Hematopoietic multipotent progenitor cell (in vitro differentiated cells): Measurements from ENCODE around the gene HDLBP. TPM values are rescaled to one million over a fixed set of nuclear protein-coding genes. Genes with fewer than 3 reads are reported as not detected.
A peak's percentile ranks its signal among the peaks of the same experiment; 100 is the strongest.
"Not testable (repeated sequence)": the region's sequence is repeated elsewhere in the genome, so short reads cannot be mapped to it uniquely, and the experiment has no call there.

Experiments
- DNase-seq, 3 donors: peaks; one replicate each; pipeline ENCODE4 v3.0.0-alpha.2; 2011 to 2015; ENCODE audit warnings: low read depth in 2 of 3, low spot score in 2 of 3
- total RNA-seq: library from RNA; depleted of rRNA; stranded (reverse); fragments of >200 nt; gene quantifications from one replicate; pipeline ENCODE4 v1.2.3, GENCODE V29; 2012

Gene HDLBP
- total RNA-seq, 1 donor: 198 TPM

DNA sequence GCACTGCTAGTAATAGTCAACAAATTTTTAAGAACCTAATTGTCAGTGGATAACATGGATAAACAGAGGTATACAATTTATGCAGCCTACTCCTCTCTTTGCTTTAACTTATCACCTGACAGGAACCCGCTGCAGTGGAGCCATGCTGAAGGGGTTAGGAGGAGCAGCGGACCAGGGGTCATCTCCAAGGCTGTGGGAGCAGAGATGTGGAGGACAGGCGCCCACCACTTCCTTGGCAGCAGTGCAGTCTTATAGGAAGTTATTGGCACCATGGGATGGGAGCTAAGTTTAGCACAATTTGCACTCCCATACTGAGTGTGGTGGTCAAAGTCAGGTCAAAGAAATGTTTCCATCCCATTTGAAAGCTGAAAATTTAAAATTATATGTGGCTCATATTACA lies 35.6 kb downstream of the HDLBP start:
- DNase-seq: no peak

DNA sequence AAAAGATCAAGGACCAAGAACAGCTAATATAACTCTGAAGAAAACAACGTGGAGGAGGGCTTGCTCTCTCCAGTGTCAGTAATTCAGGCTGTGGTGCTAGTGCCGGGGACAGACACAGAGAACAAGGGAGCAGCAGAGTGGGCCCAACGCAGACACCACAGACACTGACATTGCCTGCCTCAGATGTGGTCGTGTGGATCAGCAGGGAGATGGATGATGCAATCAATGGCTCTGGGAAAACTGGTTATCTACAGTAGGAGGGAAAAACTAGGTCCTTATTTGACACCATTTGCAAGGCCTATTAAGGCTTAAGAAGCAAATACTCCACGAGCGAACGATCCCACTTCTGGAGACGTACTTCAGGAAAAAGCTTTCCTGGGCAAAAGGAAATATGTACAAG lies 36.1 kb downstream of the HDLBP start:
- DNase-seq: no peak

DNA sequence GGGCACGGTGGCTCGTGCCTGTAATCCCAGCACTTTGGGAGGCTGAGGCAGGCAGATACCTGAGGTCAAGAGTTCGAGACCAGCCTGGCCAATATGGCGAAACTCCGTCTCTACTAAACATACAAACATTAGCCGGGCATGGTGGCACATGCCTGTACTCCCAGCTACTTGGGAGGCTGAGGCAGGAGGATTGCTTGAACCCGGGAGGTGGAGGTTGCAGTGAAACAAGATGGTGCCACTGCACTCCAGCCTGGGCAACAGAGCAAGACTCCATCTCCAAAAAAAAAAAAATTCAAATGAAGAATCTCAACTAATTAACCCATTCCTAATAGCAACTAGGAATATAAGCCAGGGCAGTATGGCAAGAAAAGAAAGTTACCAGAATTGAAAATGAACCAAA lies 37.2 kb downstream of the HDLBP start:
- not testable (repeated sequence) for DNase-seq

DNA sequence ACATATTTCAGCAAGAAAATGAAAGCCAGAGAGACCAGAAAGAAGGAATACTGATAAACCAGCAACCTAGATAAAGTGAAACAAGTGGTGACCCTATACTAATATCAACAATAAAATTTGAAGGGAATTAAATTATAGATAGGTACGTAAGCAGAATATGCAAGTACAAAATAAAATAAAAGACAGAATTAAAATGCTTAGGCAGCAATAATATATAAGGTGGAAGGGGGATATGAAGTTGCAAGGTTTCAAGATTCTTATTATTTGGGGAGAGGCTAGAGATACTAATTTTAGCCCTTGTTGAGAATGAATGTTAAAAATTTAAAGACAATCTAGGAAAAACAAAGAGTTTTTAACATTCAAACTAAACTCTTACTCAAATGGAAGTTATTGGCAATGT lies 39.6 kb downstream of the HDLBP start:
- no peak for DNase-seq

DNA sequence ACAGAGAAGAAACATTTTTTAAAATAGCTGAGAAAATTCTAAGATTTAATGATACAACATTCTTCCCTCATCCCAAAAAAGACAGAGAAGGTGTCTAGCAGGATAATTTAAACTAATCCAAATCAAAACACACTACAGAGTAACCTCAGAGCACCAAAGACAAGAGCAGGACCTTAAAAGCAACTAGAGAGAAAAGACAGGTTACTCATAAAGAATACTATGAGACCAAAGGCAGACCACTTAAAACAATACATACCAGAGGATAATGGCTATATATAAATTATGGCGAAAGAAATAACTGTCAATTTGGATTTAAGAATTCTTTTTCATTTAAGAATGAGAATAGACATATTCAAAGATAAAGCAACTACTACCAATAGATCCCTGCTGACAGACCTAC lies 40.0 kb downstream of the HDLBP start:
- no peak for DNase-seq

DNA sequence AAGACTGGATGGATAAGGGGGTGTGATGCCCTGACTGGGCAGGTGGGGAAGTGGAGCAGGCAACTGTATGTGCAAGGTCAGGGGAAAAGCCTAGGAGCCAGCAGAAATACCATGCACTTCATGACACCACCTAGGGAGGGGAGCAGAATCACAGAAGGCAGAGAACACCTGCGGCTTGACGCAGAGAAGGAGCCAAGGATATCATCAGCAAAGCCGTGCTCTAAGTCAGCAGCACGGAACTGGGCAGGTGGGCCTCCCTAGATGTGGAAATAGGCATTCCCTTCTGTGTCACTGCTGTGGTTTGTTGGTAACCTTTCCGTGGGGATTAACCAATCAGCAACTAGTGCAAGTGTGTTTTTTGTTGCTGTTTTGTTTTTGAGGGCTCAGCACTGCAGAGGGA lies 41.3 kb downstream of the HDLBP start:
- DNase-seq: no peak

DNA sequence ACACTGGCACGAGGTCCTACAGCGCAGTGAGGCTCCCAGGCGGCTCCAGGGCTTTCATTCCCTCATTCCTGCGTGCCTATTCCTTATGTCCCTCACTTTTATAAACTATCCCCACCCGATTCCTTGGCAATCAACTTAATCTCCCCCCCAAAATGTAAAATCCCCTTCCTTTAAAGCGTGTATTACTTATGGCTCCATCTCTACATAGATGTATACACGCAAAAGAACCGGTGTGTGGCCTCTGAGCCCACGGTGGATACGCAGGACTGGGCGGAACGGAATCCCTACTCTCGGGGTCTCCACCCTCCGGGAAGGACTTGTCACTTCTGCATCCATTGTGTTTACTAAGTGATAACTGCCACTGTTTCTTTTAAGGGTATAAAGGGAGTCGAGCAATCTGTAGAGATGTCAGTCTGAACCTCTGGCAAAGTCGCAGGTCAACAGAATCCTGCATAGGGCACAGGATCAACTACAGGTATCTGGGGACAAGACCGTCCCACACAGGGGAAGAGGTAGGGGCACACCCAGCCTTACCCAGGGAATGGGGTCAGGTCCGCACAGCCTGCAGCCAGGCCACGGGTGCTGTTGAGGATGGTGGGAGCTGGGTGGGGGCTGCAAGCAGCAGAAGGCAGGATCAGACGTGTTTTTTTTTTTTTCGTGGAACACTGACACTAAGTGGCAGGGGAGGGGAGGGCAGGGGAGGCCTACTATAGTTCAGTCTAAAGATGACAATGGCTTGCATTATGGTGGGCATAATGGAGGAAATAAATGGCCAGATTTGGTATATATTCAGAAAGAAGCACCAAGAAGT lies 42.1 kb downstream of the HDLBP start:
- peak in 1 of 3 donors; percentile 36 for DNase-seq

DNA sequence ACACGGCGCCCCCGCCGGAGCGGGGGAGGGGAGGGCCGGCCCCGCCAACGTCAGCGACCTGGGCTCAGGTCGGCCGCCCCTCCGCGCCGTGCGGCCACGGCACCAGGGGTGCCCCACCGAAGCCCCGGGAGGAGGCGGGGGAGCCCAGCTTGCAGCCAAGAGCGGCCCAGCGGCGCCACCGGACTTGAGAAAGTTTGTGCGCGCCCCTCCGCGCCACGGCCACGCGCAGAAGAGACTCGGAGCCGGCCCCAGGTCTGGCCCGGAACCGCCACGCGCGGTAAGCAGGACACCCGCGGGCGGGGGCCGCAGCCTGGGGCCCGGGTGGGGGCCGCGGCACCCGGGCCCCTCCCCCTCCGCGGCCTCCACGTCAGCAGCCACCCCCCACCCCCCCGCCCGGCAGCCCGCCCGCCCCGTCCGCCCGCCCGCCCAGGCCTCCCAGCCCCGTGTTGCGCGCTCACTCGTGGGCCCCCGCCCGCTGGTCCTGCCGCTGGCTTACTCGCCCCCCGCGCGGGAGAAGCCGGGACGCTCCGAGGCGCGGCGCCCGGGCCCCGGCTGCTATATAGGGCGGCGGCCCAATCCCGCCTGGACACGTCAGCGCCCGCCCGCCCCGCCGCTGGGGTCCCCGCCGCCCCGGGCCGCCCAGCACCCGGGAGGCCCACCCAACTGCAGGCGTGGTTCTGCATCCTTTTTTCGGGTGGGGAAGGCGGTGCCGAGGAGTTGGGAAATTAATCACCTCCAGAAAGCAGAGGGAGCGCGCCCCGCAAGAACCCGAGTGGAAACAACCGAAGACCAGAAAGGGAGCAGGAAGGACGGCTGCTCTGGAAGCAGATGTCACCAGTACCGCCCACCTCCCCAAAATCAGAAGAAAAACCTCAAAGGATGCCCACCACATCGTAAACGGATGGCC lies 42.9 kb downstream of the HDLBP start:
- DNase-seq: peak in 2 of 3 donors; percentile 47 to 59

DNA sequence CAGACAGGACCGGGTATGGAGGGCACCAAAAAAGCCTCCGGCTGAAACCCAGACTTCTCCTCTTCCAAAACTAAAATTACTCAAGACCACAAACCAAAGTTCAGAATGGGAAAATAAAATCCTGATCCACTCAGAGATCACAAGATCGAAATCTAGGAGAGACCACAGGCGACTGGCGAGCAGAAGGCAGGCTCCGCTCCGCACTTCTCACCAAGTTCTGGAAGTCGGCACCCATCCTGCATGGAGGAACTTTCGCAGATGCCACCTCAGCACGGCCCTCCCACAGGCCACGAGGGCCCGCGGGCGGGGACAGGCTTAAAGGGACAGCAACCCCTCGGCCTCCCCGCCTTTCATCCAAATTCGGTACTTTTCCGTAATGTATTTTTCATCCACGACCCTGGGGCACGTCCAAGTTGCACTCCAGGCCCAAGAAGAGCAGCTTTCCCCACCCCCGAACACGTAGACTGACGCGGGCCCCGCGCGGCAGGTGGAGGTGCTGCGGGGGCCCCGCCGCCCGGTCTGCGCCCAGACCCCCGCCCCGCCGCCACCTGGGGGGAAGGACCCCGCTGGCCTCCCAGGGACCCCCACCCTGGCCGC lies 43.7 kb downstream of the HDLBP start:
- DNase-seq: peak in 2 of 3 donors; percentile 49 to 66

DNA sequence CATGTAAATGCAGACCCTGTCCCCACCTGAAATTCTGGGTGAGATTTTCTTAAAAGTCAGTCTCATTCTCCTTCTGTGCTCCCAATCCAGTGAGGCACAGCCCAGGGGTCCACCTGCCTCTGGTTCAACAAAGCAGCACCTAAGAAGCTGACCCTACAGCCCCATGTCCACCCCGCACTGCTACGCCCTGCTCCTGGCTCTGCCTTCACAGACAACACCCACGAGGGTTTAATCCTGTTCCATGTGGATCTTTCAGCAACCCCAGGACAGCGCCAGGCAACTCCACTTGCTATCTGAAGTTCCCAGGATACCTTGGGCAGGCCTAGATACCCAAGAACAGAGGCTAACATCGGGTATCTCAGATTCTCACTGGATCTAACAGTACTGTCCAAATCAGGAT lies 44.9 kb downstream of the HDLBP start:
- DNase-seq: no peak

DNA sequence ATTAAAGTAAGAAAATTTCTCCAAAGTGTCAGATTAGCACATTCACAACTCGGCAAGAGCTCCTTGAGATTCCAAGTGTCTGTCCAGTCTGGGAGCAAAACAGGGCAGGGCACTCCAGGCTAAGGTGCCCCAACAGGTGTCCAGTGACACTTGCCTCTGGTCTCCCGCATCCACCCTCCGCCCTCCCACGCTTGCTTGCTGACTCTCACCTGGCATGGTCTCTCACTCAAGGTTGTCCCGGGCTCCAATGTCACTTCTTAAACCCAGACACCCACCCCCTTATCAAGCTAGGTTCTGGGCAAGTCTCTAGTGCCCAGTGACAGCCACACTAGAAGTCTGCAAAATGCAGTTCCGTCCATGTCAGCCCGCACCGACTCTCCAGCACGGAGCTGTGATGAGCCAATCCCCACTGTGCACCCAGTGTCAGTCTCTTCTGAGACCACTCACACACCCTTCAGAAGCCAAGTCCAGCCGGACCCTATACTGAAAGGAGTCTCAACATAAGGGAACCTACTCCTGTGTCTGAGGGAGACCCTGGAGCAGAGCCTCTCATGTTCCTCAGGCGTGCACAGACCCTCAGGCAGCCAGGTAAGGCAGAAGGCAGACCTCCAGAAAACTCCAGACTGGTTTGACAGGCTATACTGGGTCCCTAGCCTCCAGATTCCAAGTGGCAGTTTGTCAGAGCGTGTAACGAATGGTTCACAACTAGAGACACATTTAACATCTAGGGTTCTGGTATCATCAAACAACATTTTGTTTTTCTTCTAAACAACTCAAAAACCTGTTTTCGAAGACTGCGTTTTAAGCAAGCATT lies 45.6 kb downstream of the HDLBP start:
- DNase-seq: no peak

DNA sequence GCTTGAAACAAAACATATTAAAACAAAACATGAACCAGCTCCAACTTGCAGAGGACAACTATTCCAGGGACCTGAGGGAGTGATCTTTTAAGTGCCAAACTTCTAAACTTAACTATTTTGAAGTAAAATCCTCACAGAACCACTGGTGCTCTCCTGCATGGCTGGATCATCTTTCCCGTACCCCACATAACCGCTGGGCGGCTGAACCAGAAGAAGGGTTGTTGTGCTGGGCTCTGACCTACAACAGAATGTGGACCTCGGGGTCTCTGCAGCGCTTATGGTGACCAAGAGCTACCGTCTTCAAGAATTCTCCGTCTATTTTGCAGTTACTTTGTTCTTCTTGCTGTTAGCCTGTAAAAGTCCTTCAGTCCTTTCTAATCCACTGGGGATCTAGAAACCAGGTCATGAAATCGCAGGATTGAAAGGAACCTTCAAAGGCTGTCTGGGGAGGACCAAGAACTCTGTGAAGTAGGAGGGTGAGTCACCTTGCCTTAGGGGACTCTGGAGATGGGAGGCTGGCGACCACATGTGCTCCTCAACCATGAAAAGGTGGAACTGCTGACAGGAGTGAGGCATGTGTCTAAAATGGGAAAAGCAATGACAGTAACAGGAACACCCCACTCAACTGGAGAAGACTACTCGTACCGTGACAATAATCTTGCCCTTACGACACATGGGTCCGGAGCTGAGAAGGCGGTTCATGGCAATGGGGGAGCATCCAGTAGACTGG lies 46.6 kb downstream of the HDLBP start:
- no peak for DNase-seq

DNA sequence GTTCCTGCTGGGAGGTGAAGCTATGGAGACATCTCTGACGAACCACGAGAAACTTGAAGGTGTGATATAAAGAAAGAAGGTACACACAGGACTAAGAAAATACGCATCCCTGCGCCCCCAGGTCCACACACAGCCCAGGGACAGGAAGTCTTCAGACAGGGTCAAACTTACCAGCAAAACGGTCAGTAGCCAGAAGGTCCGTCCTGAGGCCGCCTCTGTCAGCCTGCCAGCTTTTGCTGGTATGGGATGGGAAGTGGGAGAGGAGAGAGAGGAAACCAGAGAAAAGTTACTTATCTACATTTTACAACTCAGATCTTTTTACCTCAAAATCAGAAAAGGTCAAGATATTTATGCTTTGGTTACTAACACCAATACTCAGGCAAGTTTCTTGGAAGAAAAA lies 47.2 kb downstream of the HDLBP start:
- DNase-seq: no peak

DNA sequence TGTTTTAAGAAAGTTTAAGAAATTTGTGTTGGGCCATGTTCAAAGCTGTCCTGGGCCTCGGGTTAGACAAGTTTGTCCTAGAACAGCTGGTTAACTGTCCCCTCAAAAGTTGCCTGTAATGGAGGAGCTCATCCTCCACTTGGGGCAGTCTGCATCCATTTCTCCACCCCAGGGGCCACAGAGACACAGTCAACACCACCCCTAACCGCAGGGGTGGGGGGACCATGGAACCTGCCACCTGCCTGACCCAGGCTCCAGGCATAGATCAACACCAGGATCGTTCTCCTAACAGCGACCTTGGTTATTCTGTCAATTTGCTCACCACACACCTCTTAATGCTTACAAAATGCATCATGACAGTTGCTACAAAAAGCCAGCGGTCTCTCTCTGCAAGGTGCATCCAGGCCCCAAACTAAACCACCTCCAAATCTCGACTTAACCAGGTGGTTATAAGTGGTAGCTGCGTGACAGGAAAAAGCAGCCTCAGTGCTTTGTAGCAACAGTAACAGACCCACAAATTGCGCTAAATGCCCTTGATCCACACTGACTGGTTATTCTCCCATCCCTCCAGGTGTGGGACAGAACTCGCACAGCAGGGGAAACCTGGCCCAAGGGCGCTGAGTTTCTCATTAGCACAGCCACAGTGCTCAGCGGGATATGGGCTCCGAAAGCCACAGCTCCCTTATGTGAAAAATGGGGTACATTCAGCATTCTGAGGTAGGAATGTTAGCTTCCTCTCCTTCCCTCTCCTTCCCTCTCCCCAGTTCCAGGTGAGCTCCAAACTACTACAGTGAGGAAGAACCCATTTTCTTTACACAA lies 48.0 kb downstream of the HDLBP start:
- DNase-seq: no peak

DNA sequence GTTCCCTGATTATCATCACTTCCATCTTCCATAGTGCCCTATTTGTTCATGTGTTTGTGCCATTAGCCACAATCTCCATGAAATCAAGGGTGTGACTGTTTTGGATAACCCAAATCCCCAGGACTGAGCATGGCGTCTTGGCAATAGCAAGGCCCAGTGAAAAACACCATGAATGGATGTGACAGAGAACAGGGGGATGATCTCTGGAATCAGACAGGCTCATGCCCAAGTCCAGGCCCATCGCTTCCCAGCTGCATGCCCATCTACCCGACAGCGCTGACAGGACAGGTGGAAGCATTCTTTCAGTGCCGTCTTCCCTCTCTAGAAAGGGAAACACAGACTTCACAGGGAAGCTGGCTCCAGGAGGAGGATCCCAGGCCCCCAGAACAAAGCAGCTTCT lies 50.0 kb downstream of the HDLBP start:
- no peak for DNase-seq

DNA sequence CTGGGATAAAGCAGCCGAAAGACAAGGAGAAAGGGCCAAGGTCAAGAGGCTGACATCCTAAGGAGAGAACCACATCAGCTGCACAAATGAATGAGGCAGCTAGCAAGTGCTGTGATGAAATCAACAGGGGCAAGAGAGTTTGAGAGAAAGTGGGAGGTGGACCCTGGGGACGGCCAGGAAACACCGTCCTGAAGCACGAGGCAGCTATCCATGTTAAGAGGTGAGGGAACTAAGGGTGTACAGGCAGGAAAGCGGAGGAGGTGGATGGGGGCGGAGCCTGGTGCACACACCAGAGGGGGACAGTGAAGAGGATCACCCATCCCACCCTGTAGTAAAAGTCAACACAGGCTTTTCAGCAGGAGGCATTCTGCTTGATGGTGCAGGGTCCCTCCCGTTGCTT lies 52.4 kb downstream of the HDLBP start:
- DNase-seq: no peak

DNA sequence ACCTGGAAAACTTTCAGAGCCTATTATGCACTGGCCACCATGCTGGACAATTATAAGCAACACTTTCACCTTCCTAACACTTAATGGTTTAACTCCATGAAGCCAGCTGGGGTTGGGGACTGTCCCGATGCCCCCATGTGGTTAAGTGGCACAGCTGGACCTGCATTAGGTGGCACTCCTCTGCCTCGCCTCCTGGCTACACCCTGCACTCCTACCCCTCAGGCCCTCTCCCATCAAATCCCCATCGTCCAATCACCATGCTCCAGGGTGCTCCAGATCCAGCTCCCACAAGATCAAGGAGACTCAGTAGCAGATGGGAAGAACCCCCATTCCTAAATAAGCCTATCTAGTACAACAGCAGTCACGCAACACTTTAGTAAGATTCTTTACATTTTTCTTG lies 53.8 kb downstream of the HDLBP start:
- no peak for DNase-seq

DNA sequence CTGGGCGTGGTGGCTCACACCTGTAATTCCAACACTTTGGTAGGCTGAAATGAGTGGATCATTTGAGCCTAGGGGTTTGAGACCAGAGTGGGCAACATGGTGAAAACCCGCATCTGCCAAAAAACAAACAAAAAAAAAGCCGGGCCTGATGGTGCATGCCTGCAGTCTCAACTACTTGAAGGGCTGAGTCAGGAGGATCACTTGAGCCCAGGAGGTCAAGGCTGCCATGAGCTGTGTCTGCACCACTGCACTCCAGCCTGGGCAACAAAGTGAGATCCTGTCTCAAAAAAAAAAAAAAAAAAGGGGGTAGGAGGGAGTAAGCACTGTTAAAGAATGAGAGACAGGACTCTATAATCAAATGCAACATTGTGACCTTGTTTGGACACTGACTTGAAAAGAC lies 54.6 kb downstream of the HDLBP start:
- DNase-seq: no peak
